ENCODE data around the gene ZNF467.

The ZNF467 gene

GRCh38 chr7:149783386-149784250, 10.2 kb upstream of the ZNF467 start:
- DNase-seq: no peak

DNA sequence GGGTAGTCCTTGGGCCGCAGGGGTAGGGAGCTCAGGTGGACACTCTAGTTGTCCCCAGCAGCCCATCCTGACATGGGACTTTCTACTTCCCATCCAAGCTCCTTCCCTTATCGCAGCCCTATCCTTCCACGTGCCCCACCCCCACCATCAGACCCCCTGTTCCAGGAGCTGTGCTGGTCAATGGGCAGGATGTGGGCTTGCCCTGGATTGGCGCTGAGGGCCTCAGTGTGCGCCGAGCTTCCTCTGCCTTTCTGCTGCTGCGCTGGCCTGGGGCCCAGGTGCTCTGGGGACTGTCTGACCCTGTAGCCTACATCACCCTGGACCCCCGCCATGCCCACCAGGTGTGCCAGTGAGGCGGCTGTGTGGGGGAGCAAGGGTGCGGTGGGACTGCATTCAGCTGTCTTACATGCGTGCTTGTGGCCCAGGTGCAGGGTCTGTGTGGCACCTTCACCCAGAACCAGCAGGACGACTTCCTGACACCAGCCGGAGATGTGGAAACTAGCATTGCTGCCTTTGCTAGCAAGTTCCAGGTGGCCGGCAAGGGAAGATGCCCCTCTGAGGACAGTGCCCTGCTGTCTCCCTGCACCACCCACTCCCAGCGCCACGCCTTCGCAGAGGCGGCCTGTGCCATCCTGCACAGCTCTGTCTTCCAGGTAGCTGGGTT, 9.4 kb upstream of the ZNF467 start:
- DNase-seq: no peak

DNA sequence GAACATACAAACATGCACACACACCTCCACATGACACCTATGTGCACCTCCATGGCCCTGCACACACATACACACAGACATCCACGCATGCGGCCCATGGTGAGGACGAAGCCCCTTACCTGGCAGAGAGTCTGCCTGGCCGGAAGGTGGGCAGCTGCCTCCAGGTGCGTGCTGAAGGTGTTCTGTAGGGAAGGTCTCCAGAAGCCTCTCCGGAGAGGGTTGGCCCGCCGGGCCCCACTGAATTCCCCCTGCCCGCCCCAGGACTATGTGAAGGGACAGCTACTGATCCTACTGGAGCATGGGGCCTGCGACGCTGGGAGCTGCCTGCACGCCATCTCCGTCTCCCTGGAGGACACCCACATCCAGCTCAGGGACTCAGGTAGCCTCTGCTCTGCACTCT, 8.5 kb upstream of the ZNF467 start:
- DNase-seq: no peak

GRCh38 chr7:149780636-149781419, 7.4 kb upstream of the ZNF467 start:
- DNase-seq: no peak

- no peak for DNase-seq
Observed at GRCh38 chr7:149780056-149780455, 6.7 kb upstream of the ZNF467 start.

DNA sequence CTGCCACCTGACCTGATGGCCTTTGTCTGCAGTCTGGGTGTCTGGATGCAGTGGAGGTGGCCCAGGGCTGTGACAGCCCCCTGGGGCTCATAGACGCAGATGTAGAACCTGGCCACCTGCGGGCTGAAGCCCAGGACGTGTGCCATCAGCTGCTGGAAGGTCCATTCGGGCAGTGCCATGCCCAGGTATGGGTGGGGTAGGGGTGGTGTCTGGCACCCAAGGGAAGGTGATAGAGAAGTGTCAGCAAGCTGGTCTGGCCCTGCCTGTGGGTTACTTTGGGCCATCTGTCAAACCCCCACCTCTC, 6.1 kb upstream of the ZNF467 start:
- DNase-seq: no peak

- no peak for DNase-seq
Observed at GRCh38 chr7:149778696-149779501, 5.5 kb upstream of the ZNF467 start.

DNA sequence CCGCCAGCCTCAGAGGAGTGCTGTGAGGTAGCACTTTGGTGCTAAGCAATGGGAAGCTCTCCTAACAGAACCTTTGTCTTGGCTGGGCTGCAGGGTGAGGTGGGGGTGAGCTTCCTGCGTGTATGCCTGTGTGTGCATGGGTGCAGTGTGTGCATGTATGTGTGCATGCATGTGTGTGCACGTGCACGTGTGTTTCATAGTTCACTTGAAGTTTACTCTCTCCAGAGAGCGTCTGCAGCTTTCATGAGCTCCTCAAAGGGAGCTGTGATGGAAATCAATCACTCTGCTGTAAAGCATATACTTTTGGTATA, 4.9 kb upstream of the ZNF467 start:
- no peak for DNase-seq

- no peak for DNase-seq
Observed at GRCh38 chr7:149777551-149778326, 4.4 kb upstream of the ZNF467 start.

DNA sequence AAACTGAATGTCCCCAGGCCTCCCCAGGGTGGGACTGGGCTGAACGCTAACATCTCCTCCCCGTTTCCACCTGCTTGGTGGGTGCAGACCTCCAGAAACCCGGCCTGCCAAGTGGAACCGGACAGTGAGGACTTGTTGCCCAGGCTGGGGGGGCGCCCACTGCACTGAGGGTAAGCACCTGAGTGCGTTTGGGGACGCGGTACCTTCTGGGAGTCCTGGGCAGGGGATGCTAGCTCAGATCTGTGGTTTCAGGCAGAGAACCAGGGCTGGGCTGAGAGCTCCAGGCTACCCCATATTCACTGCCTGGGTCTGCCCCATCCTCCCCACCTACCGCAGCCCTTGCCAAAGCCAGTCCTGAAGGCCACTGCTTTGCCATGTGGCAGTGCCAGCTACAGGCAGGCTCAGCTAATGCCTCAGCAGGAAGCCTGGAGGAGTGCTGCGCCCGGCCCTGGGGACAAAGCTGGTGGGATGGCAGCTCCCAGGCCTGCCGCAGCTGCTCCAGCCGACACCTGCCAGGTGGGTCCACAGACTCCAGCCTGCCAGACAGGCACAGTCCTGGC, 3.5 kb upstream of the ZNF467 start:
- no peak for DNase-seq

GRCh38 chr7:149776289-149776688, 2.9 kb upstream of the ZNF467 start:
- DNase-seq: no peak

GRCh38 chr7:149775176-149775556, 1.8 kb upstream of the ZNF467 start:
- no peak for DNase-seq

GRCh38 chr7:149774237-149775175, 1.1 kb upstream of the ZNF467 start:
- DNase-seq: peak; percentile 6

- DNase-seq: peak; percentile 7
Observed at GRCh38 chr7:149772956-149773434, 393 bp downstream of the ZNF467 start.

- DNase-seq: no peak
Observed at GRCh38 chr7:149772241-149772955, 990 bp downstream of the ZNF467 start.

DNA sequence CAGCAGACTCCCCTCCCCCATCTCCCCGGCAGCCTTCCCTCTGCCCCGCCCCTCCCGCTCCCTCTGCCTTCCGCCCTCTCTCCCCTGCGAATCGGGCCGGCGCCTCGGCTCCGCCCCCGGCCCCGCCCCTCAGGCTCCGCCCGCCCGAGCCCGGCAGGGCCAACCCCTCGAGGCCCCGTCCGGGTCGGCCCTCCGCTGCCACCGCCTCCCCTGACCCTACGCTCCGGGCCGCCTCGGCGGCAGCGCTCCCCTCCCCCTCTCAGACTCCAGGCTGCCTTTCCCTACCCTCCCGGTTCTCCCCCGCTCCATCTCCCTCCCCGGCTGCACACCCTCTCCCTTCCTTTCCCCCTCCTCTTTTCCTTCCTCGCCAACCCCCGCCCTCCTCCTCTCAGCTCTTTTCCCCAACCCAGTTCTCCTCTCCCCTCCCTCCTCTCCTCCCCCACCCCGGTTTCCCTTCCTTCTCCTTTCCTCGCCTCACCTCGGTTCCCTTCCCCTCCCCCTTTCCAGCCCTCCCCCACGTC, 1.6 kb downstream of the ZNF467 start:
- DNase-seq: peak; percentile 62

- peak; percentile 38 for DNase-seq
Observed at GRCh38 chr7:149770728-149771636, 2.4 kb downstream of the ZNF467 start.

DNA sequence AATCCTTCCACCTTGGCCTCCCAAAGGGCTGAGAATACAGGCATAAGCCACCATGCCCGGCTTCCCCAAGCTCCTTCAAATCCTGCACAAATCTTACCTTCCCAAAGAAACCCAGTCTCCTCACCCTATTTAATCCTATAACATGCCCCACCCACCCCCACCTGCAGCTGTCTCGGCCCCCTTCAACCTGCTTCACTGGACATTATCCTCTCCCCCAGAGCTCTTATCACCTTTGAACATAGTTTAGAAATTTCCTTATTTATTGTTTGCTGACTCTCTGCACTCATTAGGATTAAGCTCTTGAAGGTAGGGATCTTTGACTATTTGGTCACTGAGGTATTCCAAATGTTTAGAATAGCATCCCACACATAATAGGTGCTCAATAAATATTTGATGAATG, 3.5 kb downstream of the ZNF467 start:
- DNase-seq: no peak

DNA sequence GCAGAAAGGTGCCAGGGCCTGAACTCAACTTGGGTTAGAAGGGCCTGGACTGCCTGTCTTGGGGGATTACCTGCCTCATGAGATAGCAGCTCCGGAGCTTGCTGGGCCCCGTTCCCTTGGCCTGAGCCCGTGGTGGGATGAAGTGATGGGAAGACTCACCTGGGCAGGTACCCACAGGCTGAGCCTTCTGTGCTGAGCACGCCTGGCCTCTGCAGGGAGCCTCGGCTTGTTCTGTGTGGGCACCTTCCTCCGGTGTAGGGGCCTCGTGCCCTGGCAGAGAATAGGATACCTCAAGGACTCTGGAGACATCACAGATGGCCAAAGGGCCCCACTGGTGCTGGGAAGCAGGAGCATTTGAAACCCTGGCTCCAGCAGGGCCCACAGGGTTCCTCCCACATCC, 4.5 kb downstream of the ZNF467 start:
- no peak for DNase-seq
